ENCODE results near the gene HACD2.

- no peak for TF ChIP-seq EZH2 (IDR thresholded peaks at IDR 0.05; ENCODE audit: insufficient read depth, poor library complexity, severe bottlenecking)
- no peak for TF ChIP-seq EZH2phosphoT487 (IDR thresholded peaks at IDR 0.05; ENCODE audit: insufficient read depth, low read depth)
Observed at GRCh38 chr3:123453675-123454074, 131.2 kb downstream of the HACD2 start.

All from GM23248 (cell line).